DMS79 treated with DMSO at 0.1 percent for 48 hours (cell line): ENCODE measurements around the gene THOC1.
"Not testable (repeated sequence)": the region's sequence is repeated elsewhere in the genome, so short reads cannot be mapped to it uniquely, and the experiment has no call there.

Experiments used
- DNase-seq: peaks from one replicate; lab custom pipeline; 2025; lab: John Stamatoyannopoulos, UW

Gene THOC1, protein sequence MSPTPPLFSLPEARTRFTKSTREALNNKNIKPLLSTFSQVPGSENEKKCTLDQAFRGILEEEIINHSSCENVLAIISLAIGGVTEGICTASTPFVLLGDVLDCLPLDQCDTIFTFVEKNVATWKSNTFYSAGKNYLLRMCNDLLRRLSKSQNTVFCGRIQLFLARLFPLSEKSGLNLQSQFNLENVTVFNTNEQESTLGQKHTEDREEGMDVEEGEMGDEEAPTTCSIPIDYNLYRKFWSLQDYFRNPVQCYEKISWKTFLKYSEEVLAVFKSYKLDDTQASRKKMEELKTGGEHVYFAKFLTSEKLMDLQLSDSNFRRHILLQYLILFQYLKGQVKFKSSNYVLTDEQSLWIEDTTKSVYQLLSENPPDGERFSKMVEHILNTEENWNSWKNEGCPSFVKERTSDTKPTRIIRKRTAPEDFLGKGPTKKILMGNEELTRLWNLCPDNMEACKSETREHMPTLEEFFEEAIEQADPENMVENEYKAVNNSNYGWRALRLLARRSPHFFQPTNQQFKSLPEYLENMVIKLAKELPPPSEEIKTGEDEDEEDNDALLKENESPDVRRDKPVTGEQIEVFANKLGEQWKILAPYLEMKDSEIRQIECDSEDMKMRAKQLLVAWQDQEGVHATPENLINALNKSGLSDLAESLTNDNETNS

DNA sequence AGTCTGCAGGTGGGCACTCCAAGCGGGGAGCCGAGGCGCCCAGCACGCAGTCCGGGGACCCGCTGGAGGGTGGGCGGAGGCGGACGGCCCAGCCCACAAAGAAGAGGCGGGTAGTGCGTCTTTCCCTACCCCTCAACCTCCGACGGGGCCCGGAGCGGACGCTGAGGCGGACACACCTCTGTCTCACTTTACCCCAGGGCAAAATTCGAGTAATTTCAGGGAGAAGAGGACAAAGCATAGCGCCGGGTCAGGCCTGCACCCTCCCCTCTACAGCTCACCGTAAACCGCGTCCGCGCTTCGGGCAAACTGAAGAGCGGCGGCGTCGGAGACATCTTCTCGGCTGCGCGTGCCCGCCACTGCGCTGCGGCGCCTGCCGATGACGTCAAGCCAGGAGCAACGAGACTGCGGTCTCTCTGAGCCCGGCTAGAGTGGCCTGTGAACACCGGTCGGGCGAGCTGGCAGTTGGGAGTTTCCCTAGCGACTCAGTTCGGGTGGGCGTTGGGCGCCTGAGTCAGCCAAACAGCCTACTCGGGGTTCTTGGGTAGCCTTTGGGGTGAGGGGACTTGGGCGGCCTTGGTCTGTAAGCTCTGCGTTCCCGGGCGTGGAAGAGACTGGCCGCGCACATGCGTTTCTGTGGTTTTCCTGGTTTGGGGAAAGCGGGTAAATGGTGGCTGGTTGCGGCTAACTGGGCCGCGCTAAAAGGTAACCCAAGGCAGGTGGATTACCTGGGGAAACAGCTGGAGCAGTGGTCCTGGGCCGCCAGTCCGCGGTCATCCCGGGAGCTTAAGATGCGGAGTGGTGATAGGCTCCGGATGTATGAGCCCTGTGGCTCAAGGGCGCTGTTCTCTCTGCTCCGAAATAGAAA is at the start of gene THOC1:
Gene THOC1, minus strand, starts transcription at position 360 of the 865 bp plus-strand sequence. Its CDS starts 28 bp downstream, at position 332.
- peak; percentile 86 for DNase-seq

DNA sequence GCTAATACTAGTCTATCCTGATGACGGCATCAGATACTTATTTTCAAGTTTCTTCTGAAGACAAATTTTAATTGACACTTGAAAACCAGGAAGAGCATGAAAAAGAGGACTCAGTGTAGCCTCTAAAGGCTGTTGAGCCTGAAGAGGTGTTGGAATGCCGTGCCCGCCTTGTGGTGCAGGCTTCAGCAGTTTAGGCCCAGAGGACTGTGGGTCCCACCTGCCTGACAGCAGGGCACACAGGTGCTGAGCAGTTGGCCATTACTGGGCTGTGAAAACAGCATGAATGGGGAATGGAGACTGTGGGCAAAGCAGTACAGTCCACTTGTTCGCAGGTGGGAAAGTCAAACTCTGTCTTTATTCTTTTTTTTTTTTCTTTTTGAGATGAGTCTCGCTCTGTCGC is 49.8 kb upstream of the THOC1 start:
- DNase-seq, result peak; percentile 96

DNA sequence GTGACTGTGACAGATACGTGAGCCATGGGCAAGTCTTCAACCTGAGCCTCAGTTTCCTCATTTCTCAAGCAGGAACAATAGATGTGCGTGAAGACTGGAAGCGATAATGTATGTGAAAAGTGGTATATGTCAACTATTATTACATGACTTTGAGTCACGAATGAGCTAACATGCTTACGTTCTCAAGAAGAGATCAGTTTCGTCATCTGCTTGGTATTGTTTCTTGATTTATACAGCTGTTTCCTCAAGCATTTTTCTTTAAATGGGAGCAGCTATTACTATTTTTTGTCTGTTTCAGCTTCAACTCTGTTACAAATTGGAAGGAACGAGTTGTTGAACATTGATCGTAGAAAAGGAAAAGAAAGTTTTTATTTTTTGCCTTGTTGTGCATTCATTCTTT is 48.5 kb upstream of the THOC1 start:
- DNase-seq, result no peak

DNA sequence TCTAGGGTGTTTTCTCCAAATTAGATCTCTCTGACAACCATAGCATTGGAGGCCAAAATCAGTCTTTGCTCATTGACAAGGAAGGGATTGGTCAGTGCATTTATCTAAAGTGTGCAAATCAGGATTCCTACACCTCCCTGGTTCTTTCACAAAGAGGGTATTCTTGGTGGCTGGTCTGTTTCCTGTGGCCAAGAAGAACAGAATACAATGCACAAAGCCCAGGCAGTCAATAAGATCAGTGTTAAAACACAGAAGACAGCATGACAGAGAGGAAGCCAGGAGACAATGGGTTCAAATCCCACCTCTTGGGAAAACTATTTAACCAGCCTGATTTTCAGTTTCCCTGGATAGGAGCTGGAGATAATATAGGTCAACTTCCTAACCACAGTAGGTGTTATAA is 46.1 kb upstream of the THOC1 start:
- no peak for DNase-seq

DNA sequence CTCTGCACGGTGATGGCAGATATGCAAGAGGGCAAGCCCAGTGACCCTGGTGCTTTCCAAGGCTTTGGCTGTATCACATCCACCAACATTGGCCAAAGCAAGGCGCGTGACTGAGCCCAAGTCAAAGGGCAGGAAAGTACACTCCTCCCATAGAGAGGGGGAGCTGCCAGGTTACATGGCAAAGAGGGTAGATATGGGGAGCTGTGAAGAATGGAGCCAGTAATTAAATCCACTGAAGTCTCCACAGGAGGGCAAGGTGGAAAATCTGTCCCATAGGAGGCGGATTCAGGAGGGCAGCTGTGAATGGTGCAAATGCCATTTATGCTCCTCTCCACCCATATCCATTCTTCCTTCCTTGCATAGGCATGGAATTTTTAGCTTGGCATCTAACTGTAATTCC is 44.6 kb upstream of the THOC1 start:
- DNase-seq, result no peak

DNA sequence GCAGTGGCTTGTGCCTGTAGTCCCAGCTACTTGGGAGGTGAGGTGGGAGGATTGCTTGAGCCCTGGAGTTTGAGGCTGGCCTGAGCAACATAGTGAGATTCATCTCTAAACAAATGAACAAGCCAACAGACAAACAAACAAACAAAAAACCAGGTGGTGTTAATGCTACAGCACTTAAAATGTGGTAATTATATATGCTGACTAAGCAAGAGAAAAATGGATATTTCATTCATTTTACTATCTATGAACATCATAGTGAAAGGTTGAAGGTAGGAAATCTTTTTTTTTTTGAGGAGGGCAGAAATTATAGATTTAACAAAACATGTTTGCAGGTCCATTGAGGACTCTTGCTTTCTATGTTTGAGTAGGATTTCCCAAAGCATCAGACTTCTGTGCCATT is 42.2 kb upstream of the THOC1 start:
- DNase-seq, result no peak

DNA sequence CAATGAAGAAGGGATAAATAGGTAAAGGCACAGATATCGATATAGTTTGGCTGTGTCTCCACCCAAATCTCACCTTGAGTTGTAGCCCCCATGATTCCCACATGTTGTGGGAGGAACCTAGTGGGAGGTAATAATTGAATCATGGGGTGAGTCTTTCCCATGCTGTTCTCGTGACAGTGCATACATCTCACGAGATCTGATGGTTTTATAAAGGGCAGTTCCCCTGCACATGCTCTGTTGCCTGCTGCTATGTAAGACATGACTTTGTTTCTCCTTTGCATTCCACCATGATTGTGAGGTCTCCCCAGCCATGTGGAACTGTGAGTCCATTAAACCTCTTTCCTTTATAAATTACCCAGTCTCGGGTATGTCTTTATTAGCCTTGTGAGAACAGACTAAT is 40.2 kb upstream of the THOC1 start:
- DNase-seq, result not testable (repeated sequence)

DNA sequence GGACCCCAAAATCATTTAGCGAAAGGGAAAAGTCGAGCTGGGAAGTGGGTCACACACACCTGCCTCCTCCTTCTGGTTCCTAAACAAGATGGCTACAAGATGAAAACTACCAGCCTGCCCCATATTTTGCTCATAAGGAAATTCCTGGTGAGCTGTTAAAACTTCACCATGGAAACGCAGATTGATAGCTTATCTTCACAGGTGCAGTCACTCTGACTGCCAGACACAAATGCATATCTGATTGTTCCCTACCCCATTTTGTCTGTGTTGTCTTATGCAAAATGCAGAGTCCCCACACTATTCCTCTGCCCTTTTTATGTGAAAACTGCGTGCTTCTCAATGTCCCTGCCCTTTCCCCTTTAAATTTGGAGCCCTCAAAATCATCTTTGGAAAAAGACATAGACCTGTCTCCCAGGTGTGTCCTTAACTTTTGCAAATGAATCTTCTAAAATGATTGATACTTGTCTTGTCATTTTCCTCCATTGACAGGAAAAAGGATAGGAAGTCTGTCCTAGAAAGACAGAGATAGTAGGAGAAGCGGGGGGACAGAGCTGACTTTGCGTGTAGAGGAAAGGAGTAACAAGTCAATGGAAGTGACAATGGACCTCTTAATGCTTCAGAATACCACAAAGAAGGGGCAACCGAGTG is 38.9 kb upstream of the THOC1 start:
- DNase-seq, result no peak

DNA sequence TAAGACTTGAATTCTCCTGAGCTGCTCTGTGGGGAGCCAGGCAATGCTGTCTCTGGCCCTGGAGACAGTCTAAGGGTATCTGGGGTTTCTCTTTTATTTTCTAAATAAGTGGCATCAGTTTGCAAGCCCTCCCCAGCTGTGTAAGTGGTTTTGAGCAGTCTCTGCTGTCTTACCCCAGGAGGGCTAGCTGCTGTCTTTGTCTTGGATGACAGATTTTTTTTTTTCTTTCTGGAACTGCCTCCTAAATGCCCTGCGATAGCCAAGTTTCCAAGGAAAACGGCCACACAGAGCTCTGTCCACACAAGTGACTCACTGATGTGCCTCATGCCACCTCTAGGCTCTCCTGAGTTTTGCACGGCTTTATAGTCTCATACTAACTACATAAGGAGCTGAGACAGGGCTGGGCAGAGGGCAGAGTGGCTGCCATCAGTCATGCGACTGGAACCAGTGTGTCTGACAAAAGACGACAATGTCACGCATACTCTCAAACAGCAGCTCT is 37.2 kb upstream of the THOC1 start:
- DNase-seq, result no peak

DNA sequence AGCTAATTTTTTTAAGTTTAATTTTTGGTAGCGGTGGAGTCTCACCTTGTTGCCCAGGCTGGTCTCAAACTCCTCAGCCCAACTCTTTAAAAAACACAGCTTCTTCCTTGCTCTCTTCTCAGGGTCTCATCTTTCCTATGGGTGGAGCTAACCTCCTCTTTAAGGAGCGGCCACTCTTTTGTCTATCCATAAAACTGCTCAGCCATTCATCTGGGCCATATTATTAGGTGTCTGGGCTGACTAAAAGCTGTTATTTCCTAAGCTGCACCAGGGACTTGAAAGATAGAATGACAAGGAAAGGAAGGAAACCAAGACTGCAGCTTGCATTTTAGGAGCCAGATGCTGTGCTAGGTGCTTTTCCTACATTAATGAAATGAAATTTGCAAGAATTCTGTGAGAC is 35.8 kb upstream of the THOC1 start:
- DNase-seq, result no peak

DNA sequence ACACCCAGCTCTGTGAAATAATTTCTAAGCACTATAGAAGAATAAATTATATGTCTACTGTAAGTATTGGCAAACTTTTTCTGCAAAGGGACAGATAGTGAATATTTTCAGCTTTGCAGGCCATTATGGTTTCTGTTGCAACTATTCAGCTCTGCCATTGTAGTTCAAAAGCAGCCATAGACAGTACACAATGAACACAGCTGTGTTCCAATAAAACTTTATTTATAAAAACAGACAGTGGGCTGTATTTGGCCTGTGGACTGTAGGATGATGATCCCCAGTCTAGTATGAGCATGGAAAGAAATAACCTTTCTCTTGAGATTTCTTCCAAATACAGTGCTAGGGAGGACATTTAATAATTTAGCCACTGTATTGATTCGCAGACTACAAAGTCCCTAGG is 35.2 kb upstream of the THOC1 start:
- DNase-seq, result no peak

DNA sequence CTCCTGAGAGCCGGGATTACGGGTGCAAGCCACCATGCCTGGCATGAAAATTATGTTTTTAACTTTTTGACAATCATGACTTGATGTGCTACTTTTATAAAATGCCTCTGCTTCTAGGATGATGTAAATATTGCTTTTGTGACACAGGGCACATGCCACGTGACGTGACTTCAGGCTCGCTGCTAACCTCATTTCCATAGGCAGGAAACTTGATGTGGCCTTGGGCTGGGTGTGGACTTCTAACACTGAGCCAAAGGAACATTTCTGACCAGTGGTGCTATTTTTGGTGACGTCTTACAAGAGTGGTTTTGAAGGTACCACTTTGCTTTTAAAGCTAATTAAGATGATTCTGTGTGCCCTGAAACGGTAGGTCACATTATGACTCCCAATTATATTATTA is 34.2 kb upstream of the THOC1 start:
- no peak for DNase-seq

DNA sequence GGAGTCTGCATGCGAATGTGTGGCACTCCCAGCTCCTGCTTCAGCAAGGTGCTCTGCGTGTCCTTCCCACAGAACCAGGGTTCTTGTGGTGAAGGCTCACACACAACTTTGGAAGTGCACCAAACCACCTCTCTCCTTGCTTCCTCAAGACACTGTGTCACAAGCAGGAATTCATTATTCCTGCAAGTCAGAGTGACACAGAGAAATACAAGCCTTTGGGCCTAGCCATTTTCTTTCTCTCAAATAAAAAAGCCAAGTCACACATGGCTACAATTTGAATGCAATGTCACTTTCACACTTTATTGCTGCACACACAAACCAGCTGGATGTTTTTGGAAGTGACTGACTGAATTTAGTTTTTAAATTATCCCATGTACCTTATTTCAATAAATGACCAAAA is 30.1 kb upstream of the THOC1 start:
- DNase-seq, result no peak

DNA sequence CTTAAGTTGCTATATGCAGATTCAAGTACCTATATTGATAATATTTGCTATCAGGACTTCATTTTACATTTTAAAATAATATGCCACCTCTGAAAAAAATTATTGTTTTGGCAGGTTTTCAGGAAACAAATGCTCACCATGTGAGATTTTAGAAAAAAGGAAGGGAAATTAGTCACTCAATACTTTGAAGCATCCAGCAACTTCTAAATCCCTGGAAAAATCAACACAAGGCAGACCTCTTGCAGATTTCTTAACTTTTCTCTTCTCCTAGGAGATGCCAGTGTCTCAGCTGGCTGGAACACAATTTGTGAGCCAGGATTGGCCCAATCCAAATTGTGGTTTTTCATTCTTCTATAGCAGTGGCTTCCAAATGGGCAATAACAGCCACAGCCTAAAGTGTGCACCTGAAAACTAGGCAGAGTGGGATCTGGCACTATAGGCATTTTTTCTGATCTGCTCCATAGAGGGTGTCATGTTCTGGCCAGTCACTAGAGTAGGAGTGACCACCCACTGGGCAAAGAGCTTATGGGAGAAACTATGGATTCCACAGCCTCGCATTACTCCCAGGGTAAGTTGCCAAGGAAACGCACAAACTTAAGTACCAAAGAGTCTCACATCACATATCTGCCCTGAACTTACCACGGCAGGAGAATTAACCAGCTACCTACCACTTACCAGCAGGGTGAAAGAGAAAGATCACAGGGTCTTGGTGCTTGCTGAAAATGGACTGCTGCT is 28.1 kb upstream of the THOC1 start:
- no peak for DNase-seq

DNA sequence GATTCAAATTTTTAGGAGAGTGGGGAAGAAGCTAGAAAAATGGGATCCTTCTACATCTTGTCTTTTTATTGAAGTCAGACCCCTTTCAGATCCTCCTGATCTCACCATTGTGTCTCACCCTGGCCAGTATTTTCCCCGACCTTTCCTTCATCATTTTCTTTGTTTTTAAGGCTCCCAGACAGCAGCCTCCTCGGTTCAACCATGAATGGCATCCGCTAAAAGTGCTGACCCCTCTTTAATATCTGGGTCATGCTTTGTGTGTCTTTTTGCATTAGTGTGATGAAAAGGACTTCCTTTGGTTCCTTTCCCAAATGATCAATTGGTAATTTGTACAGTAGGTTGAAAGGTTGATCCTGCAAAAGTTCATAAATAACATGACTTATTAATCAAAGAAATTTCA is 26.7 kb upstream of the THOC1 start:
- DNase-seq, result no peak

DNA sequence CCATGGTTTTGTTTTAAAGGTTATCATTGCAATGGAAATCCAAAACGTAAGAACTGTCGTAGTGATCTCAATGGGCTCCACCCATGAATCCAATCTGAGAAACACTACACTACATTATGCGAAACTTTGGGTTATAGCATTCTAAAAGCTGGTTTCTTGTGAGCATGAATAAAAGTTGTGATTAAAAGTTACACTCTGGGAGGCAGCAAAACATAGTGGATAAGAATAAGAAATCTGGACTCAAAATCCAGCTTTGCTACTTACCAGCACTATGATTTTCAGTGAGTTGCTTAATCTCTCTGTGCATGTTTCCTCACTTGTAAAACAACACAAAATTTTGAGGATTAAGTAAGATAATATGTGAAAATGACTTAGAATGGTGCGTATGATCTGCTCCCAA is 25.7 kb upstream of the THOC1 start:
- DNase-seq, result no peak

DNA sequence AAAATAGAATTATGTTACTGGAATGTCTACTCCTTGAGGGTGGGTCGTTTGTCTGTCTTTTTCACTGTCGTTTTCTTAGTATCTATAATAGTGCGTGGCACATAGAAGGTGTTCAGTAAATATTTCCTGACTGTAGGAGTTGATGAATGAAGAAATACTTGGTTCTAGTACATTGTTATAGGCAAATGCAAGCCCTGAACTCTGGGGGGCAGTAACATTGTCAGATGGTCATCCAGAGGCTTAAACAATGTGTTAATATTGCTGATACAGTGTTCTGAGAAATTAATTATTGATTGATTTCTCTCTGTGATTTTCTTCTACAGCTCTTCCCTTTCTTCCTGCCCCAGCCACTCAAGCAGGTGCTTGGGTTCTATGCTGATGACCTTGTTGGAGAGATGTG is 24.4 kb upstream of the THOC1 start:
- DNase-seq, result no peak

DNA sequence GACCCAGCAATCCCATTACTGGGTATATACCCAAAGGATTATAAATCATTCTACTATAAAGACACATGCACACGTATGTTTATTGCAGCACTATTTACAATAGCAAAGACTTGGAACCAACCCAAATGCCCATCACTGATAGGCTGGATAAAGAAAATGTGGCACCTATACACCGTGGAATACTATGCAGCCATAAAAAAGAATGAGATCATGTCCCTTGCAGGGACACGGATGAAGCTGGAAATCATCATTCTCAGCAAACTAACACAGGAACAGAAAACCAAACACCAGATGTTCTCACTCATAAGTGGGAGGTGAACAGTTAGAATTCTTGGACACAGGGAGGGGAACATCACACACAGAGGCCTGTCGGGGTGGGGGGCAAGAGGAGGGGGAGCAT is 22.1 kb upstream of the THOC1 start:
- not testable (repeated sequence) for DNase-seq

DNA sequence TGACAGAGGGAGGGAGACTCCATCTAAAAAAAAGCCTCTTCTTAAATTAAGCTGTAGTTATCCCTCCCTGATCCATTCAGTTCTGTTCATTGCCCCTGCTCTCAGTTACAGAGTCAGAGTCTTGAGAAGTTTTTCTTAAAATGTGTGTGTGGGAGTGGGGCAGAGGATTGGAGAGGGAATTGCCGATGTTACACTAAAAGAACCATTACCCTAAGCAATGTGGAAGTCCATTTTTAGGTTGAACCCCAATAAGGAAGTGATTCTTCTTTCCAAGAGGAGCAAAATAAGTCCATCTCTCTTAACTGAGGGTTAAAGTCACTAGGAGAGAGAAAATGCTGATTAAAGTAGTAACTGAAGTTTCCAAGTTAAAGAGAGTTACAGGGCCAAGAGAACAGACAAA is 21.2 kb upstream of the THOC1 start:
- DNase-seq, result no peak

DNA sequence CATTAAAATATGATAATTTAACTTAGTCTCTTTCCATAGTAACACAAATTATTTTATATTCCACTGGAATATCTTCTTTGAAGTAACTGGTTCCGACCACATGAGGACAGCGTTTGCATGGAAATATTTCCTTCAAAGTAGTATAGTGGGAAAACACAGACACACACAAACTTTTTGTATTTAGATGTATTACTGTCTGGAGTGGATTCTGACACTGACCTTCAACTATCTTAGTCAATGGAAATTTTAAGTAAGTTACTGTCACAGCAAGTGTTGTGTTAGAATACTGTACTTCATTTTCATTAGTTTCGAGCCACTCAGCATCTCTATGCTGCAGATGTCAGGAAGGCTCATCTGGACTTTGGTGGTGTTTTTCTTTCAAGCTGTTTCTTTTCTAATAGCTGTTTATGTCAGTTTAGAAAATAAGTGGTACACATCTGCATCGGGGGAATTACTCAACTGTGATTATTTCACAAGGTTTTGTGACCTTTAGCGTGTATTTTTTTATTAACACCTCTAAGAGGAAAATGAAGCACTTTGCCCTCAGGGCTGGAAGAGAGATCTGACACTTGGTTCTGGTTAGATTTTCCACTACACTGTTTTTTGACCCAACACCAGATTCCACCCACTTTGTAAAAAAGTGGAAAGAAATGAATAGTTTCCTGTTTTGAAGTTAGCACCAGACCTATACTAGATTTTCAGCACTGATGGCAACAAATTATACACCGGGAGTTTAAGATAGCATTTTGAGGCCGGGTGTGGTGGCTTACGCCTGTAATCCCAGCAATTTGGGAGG is 18.9 kb upstream of the THOC1 start:
- DNase-seq, result peak; percentile 11

DNA sequence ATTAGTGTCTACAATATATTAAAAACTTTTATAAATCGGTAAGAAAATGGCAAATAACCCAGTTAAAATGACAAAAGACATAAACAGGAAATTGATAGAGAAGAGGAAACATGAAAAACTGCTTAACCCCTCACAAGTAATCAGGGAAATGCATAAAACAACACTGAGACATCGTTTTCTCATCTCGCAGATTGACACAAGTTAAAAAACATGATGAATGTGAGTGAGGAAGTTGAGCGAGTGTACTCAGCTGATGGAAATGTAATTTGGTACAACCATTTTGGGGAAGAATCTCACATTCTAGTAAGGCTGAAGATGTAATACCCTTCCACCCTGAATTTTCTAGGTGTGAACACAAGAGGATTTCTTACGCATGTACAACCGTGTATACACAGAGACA is 18.0 kb upstream of the THOC1 start:
- no peak for DNase-seq
